Measurements from ENCODE around the gene TM9SF2.
"Not testable (repeated sequence)": the region's sequence is repeated elsewhere in the genome, so short reads cannot be mapped to it uniquely, and the experiment has no call there.

Gene TM9SF2

DNA sequence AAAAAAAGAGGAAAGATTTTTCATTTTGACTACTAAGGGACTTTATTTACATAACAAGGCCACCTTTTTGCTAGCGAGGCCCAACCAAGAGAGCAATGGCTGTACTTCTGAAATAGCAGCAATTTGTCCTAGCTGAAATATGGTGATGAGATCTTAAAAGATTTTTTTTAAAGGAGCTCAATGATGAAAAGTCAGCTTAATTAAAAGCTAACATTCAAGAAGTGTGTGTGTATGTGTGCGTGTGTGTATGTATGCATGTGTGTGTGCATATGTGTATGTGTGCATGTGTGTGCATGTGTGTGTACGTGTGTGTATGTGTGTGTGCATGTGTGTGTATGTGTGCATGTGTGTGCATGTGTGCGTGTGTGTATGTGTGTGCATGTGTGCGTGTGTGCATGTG lies 24.6 kb upstream of the TM9SF2 start:
- Histone ChIP-seq H3K4me1 (ENCODE audit: insufficient read depth, low read length) (peaks cover 4% of the 10 kb centered on the region; the same call in 1 of the 2 replicates), H3K9me3 (ENCODE audit: control insufficient read depth, insufficient read depth, low read length) (no peaks in the 10 kb centered on the region), H3K36me3 (ENCODE audit: insufficient read depth, low read length) (no peaks in the 10 kb centered on the region), H3K9ac (ENCODE audit: low read depth, low read length) (no peak overlapping the region)

DNA sequence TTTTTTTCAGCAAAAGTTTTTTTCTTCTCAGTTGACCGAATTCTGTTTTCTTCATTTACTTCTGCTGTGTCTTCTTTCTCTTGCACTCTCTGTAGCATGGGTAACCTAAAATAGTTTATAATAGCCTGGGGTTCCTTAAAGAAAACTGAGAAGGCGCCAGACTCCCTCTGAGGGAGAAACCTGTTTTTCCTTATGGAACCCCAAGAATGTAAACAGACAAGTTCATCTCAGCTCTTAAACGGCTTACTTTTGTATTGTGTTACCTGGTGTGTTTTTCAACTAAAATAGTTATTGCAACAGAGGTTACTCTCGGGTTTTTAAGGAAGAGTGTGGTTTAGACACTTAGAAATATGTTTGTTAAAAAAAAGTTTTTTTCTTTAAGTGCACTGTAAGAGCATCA lies 23.8 kb upstream of the TM9SF2 start:
- Histone ChIP-seq H3K9me3 (ENCODE audit: control insufficient read depth, insufficient read depth, low read length) (no peaks in the 10 kb centered on the region), H3K9ac (ENCODE audit: low read depth, low read length) (no peak overlapping the region), H3K4me1 (ENCODE audit: insufficient read depth, low read length) (peaks cover 4% of the 10 kb centered on the region; the same call in 1 of the 2 replicates), H3K36me3 (ENCODE audit: insufficient read depth, low read length) (no peaks in the 10 kb centered on the region)

DNA sequence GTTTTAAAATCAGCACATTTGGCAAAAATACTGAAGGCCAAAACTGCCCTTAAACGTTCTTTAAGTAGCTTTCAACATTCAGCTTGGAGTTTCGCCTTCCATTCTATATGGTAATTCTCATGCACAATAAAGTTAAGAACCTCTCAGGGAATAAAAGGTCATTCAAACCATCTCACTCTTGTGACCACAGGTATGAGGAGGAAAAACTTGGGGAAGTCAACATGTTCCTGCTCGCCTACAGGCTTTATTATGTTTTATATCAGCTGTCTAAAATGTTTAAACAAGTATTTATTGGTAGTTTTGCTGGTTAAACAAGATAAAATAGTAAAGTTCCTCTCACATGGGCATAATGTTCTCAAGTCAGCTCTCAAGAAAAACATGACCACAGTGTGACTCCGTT lies 19.9 kb upstream of the TM9SF2 start:
- Histone ChIP-seq H3K4me1 (ENCODE audit: insufficient read depth, low read length) (peaks cover 4% of the 10 kb centered on the region; the same call in 1 of the 2 replicates), H3K36me3 (ENCODE audit: insufficient read depth, low read length) (no peaks in the 10 kb centered on the region), H3K9me3 (ENCODE audit: control insufficient read depth, insufficient read depth, low read length) (no peaks in the 10 kb centered on the region), H3K9ac (ENCODE audit: low read depth, low read length) (no peak overlapping the region)

DNA sequence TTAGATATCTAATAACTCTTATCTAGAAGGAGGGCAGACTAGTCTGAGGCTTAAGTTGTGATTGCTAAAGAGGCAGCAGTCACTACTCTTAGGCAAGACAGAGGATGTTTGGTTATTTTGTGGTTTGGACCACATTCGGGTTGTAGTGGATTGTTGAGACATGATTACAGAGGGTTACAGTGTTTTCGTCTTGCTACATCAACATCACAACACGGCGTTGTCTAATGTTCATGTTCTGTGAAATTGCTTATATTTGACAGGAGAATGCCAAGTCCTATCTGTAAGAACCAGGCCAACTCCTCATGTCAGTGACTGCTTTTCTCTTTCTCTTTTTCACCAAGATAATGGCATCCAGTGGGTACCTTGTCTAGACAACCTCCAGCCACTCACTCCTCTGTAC lies 16.8 kb upstream of the TM9SF2 start:
- Histone ChIP-seq H3K36me3 (ENCODE audit: insufficient read depth, low read length) (no peaks in the 10 kb centered on the region), H3K4me1 (ENCODE audit: insufficient read depth, low read length) (no peaks in the 10 kb centered on the region), H3K9me3 (ENCODE audit: control insufficient read depth, insufficient read depth, low read length) (no peaks in the 10 kb centered on the region), H3K9ac (ENCODE audit: low read depth, low read length) (no peak overlapping the region)

DNA sequence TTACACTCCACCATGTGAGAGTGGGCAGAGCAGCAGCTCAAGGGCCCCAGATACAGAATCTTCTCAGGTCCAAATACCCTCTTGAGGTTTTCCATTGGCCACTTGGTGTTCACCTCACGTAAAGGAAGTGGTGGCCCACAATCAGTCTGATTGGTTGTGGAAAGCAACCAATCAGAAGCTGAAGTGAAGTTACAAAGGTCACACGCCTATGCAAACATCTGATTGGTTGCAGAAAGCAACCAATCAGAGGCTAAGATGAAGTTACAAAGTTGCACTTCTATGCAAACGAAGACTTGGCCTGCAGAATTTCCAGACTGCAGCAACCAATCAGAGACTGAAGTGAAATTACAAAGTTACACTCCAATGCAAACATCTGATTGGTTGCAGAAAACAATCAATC lies 14.3 kb upstream of the TM9SF2 start:
- Histone ChIP-seq H3K36me3 (ENCODE audit: insufficient read depth, low read length) (no peaks in the 10 kb centered on the region), H3K4me1 (ENCODE audit: insufficient read depth, low read length) (no peaks in the 10 kb centered on the region), H3K9me3 (ENCODE audit: control insufficient read depth, insufficient read depth, low read length) (no peaks in the 10 kb centered on the region), H3K9ac (ENCODE audit: low read depth, low read length) (no peak overlapping the region)

DNA sequence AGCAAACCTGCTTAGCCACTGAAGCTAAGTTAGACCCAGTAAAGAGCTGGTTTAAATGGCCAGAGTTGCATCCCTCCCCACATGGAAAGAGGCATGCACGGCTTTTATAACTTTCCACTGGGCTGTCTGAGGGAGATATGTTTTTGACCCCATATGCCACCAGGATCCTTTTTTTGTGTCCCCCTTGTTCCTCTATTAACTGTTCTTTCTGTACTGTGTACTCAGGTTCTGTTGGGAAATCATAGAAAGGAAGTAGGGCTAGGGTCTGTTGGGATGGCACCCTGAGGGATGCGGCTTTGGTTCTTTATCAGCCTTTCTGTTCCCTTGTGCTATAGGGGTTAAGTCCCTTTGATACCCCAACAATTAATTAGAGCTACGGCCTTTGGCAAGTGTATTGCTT lies 12.2 kb upstream of the TM9SF2 start:
- H3K9me3 ChIP-seq (ENCODE audit: control insufficient read depth, insufficient read depth, low read length) = no peaks in the 10 kb centered on the region
- H3K4me1 ChIP-seq (ENCODE audit: insufficient read depth, low read length) = no peaks in the 10 kb centered on the region
- no peaks in the 10 kb centered on the region for H3K36me3 ChIP-seq (ENCODE audit: insufficient read depth, low read length)
- no peak overlapping the region for H3K9ac ChIP-seq (ENCODE audit: low read depth, low read length)

DNA sequence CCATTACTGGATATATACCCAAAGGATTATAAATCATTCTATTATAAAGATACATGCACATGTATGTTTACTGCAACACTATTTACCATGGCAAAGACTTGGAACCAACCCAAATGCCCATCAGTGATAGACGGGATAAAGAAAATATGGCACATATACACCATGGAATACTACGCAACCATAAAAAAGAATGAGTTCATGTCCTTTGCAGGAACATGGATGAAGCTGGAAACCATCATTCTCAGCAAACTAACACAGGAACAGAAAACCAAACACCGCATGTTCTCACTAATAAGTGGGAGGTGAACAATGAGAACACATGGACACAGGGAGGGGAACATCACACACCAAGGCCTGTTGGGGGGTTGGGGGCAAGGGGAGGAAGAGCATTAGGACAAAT lies 9.5 kb upstream of the TM9SF2 start:
- not testable (repeated sequence) for H3K36me3 ChIP-seq (ENCODE audit: insufficient read depth, low read length); H3K4me1 ChIP-seq (ENCODE audit: insufficient read depth, low read length); H3K9ac ChIP-seq (ENCODE audit: low read depth, low read length); H3K9me3 ChIP-seq (ENCODE audit: control insufficient read depth, insufficient read depth, low read length)

DNA sequence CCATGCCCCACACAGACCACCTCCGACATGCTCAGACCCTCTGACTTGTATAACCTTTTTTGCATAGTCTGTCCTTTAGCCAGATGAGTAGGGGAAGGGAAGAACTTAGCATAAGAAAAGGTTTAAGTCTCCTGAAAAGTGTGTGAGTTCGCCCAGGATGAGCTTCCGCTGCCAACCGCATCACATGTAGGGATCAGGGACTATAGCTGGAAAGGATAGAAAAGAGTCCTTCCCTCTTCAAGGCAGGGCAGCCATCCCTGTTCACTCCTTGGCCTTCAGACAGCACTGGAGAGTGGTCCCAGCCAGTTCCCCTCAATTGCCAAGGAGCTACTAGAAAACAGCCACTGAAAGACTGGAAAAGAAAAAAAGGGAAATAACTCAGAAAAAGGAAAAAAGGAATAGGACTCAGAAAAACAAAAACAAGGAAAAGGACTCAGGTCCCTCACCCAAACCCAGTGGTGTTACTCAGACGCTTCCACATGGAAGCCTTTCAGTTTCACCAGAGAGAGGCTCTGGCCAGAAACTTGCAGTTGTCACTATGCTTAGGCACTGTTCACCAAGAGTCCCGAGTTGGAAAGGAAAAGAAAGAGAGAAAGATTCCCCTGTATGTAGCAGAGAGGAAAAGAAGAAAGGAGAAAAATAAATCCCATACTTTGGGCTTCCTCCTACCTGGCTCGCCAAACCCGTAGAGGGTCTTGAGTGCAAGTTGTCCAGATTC lies 5.6 kb upstream of the TM9SF2 start:
- H3K9ac ChIP-seq (ENCODE audit: low read depth, low read length) = peak overlapping the region; percentile 13; the same call in 1 of the 2 replicates

DNA sequence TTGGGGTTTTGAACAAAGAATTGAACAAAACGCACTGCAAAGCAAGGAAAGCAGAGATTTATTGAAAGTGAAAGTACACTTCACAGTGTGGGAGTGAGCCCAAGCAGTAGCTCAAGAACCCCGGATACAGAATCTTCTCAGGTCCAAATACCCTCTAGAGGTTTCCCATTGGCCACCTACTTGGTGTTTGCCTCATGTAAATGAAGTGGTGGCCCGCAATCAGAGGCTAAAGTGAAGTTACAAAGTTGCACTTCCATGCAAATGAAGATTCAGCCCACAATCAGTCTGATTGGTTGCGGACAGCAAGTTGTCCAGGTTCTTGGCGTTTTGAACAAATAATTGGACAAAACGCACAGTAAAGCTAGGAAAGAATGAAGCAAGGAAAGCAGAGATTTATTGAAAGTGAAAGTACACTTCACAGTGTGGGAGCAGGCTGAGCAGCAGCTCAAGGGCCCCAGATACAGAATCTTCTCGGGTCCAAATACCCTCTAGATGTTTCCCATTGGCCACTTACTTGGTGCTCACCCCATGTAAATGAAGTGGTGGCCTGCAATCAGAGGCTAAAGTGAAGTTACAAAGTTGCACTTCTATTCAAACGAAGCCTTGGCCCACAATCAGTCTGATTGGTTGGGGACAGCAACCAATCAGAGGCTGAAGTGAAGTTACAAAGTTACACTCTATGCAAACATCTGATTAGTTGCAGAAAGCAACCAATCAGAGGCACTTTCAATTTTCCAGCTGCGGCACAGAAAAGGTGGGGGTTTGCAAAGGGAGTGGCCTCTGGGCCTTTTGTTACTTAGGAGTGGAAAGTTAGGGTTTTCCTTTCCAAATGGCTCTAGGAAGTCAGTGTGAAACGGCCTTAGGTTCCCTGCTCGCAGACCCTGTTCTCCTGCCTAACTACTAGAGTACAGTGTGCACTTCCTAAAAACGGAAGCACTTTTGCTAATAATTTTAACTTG lies 4.8 kb upstream of the TM9SF2 start:
- H3K4me1 ChIP-seq (ENCODE audit: insufficient read depth, low read length) = peaks cover 10% of the 10 kb centered on the region; the same call in 1 of the 2 replicates
- no peaks in the 10 kb centered on the region for H3K36me3 ChIP-seq (ENCODE audit: insufficient read depth, low read length)
- no peaks in the 10 kb centered on the region for H3K9me3 ChIP-seq (ENCODE audit: control insufficient read depth, insufficient read depth, low read length)
- H3K9ac ChIP-seq (ENCODE audit: low read depth, low read length) = peak overlapping the region; percentile 13; the same call in 1 of the 2 replicates

More for the DNA sequence above, 5.6 kb upstream of the TM9SF2 start:
- H3K4me1 ChIP-seq (ENCODE audit: insufficient read depth, low read length) = peaks cover 10% of the 10 kb centered on the region; the same call in 1 of the 2 replicates
- H3K9me3 ChIP-seq (ENCODE audit: control insufficient read depth, insufficient read depth, low read length) = no peaks in the 10 kb centered on the region
- H3K36me3 ChIP-seq (ENCODE audit: insufficient read depth, low read length) = no peaks in the 10 kb centered on the region

DNA sequence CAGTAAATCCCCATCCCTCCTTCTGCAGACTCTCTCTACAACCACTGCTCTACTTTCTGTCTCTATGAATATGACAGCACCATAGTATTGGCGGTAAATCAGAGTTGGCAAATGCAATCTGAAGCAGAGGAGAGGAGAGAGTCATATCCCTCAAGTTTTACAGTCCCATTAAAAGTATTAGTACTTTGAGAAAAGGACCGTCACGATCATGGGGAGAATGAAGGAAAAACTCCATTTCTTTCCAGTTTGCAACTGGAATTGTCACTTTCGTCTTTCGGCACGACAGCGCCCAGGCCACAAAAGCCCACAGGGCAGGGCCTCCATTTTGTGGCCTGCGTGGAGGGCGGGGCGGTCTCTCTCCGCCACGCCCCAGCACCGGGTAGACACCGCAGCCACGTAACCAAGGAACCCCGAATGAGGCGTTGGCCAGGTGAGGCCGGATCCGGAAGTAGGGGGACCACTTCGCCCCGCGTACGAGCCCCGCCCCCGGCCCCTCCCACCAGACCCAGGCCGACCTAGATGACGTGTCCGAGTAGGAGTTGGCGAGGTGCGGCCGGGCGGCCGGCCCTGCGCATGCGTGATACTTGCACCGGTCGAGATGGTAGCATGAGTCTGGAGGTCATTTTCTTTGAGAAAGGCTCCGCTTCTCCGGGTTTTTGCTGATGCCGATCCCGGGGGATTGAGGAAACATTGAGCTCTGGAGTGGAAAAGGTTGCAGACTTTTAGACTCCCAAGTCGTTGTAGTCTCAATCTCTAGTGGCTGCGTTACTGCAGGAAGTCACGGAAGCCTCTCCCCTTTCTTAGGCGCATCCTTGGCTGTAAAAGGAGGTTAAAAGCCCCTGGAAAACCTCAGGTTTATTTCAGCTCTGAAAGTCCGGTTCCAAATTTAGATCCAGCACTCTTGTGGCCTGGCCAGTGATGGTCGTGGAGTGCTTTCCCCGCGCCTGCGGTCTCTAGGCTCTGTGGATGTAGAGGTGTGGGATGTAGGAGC lies 2.8 kb upstream of the TM9SF2 start:
- Histone ChIP-seq H3K9ac (ENCODE audit: low read depth, low read length) (peak overlapping the region; percentile 78), H3K4me1 (ENCODE audit: insufficient read depth, low read length) (peaks cover 17% of the 10 kb centered on the region), H3K36me3 (ENCODE audit: insufficient read depth, low read length) (no peaks in the 10 kb centered on the region), H3K9me3 (ENCODE audit: control insufficient read depth, insufficient read depth, low read length) (no peaks in the 10 kb centered on the region)

DNA sequence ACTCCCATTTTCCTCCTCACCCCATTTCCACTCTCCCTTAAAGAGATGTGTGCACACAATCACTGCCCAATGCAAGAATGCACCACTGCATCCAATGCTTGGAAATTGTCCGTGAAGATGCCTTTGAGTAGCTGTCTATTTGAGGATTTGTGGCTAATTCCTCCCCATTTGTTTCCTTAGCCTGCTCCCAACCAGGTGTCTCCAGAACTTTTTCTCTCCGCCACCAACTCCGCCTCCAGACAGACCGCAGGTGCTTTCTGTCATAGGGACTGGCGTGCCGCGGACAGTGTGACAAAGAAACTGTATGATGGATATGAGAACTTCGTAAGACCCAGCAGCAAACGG lies 461 bp upstream of the TM9SF2 start:
- Histone ChIP-seq H3K9ac (ENCODE audit: low read depth, low read length) (peak overlapping the region; percentile 84), H3K9me3 (ENCODE audit: control insufficient read depth, insufficient read depth, low read length) (no peaks in the 10 kb centered on the region), H3K36me3 (ENCODE audit: insufficient read depth, low read length) (no peaks in the 10 kb centered on the region), H3K4me1 (ENCODE audit: insufficient read depth, low read length) (peaks cover 11% of the 10 kb centered on the region)

DNA sequence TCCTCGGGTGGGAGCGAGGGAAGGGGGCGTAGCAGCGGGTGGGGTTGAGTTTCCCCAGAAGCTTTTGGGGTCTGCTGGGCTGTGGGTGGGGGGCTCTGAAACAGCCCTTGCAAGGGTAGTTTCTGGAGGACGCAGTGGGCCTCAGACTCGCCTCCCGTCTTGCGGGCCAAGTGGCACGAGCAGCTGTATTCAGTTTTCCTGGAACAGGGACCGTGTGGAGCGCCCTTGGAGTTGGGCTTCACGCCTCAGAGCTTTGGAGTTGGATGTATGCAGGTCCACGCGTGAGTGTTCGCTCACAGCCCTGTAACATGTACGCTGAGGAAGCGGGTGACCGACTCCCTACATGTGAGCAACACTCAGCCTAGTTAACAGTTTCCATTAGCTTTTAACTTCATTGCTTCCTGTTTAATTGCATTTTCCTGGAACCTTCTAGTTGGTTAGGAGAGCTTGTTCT lies 603 bp downstream of the TM9SF2 start:
- H3K36me3 ChIP-seq (ENCODE audit: insufficient read depth, low read length) = no peaks in the 10 kb centered on the region; the same call in 1 of the 2 replicates
- no peaks in the 10 kb centered on the region for H3K9me3 ChIP-seq (ENCODE audit: control insufficient read depth, insufficient read depth, low read length)
- peaks cover 7% of the 10 kb centered on the region; the same call in 1 of the 2 replicates for H3K4me1 ChIP-seq (ENCODE audit: insufficient read depth, low read length)
- peak overlapping the region; percentile 84 for H3K9ac ChIP-seq (ENCODE audit: low read depth, low read length)

DNA sequence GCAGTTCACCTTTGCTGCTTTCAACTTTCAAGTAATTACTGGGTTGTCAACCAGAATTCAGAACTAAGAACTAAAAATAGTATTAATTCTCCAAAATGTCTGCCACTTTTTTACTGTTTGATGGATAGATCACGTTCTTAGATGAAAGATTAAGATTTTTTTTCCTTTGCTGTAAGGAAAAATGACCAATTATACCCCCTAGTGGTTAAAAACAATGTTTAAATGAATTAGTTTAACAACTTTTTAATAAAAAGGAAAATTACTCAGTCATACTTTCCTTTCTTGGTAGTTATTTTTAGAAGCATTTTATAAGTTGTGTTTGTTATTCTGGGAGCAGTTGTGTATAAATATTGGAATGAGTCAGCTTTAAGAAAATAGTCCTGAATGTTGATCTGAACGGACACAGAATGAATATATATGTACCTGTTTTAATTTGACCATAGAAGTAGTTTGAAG lies 4.6 kb downstream of the TM9SF2 start:
- H3K9ac ChIP-seq (ENCODE audit: low read depth, low read length) = no peak overlapping the region
- peaks cover 11% of the 10 kb centered on the region for H3K9me3 ChIP-seq (ENCODE audit: control insufficient read depth, insufficient read depth, low read length)

DNA sequence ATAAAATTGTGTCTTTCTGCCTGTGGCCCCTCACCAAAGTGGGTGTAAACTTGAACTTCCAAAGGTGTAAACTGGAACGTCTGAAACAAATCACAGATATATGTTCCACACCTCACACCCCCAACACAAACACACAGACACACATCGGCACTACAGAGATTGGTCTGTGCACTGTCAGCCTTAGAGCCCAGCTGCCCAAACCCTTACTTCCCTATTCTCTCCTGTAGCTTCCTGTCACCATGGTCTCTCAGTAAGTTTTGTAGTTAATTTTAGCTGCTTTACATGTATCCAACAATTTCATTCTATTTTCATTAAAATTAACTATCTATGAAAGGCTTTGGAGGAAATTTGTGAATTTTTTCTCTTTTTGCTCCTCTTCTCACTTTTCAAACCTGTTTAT lies 5.4 kb downstream of the TM9SF2 start:
- Histone ChIP-seq H3K9me3 (ENCODE audit: control insufficient read depth, insufficient read depth, low read length) (peaks cover 11% of the 10 kb centered on the region), H3K9ac (ENCODE audit: low read depth, low read length) (no peak overlapping the region), H3K4me1 (ENCODE audit: insufficient read depth, low read length) (peaks cover 7% of the 10 kb centered on the region; the same call in 1 of the 2 replicates), H3K36me3 (ENCODE audit: insufficient read depth, low read length) (peaks cover 14% of the 10 kb centered on the region)

More for the DNA sequence above, 4.6 kb downstream of the TM9SF2 start:
- H3K36me3 ChIP-seq (ENCODE audit: insufficient read depth, low read length) = peaks cover 14% of the 10 kb centered on the region
- peaks cover 7% of the 10 kb centered on the region; the same call in 1 of the 2 replicates for H3K4me1 ChIP-seq (ENCODE audit: insufficient read depth, low read length)
